GM18951 (cell line): ENCODE data around the gene DMWD.
A peak's percentile ranks its signal among the peaks of the same experiment; 100 is the strongest.

Experiments used
- POLR2A ChIP-seq: IDR thresholded peaks from 4 replicates; pipeline ENCODE4 v1.6.1; 2011; ENCODE audit warnings: mild to moderate bottlenecking; ENCODE audit not compliant: insufficient read length, insufficient read depth; ENCODE audit errors: extremely low read depth
- in situ Hi-C: fragments of 300-500 bp; cut with MboI; formaldehyde crosslinking; loops from one replicate; pipeline ENCODE4 v1.12.0; 2022; ENCODE audit warnings: low sequenced_read_pairs, mixed read lengths, inconsistent platforms; ENCODE audit not compliant: unreplicated experiment

Gene DMWD

GRCh38 chr19:45792470-45793177 is at the start of gene DMWD:
Gene DMWD (minus strand): TSS chr19:45792845. CDS start chr19:45792756, 89 bp downstream.
- in situ Hi-C loops = no loop called here
- peak; percentile 86 for TF ChIP-seq POLR2A

DNA sequence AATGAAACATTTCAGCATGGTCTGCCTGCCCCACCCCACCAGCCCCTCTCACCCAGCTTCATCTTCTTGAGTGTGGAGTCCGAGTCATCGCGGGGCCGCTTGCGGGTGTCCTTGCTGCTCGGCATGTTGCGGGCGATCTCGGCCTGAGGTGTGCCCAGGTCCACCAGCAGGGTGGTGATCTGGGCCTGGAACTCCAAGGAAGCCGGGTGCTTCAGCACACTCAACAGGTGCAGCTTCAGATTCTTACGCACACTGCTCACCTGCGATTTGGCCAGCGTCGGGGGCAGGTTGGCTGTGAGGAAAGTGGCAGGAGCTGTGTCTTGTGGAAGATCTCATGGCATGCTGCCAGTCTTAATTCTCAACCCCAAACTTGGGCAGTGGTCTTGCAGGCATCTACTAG is 49.6 kb upstream of the DMWD start:
- in situ Hi-C loops = no loop called here
- TF ChIP-seq POLR2A = no peak

DNA sequence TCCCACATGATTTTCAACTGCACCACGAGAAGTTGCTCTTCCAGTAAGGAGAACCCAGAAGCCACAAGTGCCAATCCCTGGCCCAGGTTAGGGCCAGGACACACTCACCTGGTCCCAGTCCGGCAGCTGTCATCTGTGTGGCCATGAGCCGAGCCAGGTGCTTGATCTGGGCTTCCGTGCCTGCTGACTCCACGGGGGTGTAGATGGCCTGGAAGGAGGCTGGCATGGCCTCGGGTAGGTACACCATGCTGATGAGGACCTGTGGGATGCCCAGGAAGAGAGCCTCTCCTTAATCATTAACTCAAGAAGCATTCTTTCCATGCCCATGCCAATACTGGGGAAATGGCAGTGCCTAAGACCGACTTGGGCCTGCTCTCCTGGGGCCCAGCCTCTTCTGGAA is 42.3 kb upstream of the DMWD start:
- no peak for TF ChIP-seq POLR2A
- in situ Hi-C loops = no loop called here

DNA sequence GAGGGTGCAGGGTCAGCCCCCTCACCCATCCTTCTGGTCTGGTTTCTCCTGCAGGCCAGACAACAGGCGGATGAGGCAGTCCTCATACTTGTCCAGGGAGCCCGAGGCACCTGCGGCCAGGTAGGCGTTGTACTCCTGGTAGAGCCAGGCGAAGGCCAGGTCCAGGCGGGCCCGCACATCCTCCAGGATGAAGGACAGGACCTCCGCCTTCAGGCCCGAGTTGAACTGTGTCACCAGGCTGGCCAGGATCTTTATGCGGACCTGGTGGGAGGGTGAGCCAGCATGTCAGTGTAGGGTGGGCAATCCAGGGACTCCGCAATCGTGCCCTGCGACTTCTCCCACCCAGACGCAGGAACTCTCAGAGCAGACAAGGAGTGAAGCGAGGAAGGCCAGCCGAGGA is 36.3 kb upstream of the DMWD start:
- in situ Hi-C loops = no loop called here
- no peak for TF ChIP-seq POLR2A

GRCh38 chr19:45828523-45828922 is 35.9 kb upstream of the DMWD start:
- TF ChIP-seq POLR2A = no peak

DNA sequence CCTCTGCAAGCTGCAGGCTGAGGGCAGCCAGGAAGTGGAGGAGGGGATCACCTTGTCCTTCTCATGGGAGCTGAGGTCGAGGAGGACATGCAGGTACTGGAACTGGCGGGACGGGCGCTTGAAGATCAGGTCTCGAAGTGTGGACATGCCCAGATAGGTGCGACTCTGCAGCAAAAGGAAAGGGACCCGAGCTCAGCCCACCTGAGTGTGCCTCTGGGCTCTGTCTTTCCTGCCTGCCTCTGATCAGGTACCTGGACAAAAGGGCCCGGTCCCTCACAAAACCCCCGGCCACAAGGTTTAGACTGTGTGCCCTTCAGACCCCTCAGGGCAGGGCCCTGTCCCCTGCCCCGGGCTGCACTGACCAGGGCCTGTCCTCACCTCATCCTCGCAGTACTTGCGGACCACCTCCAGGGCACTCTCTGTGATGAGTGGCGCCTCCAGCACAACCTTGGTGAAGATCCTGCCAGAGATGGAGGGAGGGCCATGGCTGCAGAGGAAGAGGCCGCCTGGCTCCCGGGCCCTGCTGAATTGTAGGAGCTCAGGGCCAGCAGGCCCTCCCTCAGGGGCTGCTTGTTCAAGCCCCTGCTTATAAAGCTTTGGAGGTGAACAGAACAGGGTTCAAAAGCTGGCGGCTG is 34.9 kb upstream of the DMWD start:
- in situ Hi-C loops = no loop called here
- no peak for TF ChIP-seq POLR2A

More at GRCh38 chr19:45828523-45828922, 35.9 kb upstream of the DMWD start:
- in situ Hi-C loops = no loop called here

DNA sequence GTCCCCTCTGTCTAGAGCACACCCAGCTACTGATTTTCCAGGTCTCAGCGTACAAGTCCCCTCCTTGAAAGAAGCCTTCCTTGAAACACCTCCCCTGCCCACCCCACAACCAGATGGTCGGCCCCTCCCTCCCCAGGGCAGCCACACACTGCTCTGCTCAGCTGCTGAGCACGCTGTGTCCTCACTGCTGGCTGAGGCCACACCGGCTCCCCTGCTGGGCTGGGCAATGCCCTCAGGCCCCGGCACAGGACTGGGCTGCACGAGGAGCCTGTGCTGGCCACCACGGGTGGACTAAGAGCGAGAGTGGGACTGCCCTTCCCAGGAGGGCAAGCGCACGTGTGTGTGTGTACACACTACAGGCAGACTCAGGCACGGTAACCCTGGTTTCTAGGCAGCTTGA is 34.3 kb upstream of the DMWD start:
- in situ Hi-C loops = no loop called here
- TF ChIP-seq POLR2A = no peak

- no peak for TF ChIP-seq POLR2A
- in situ Hi-C loops = no loop called here
These were observed 33.6 kb upstream of the DMWD start for GRCh38 chr19:45825917-45826893.

GRCh38 chr19:45825263-45825605 is 32.6 kb upstream of the DMWD start:
- in situ Hi-C loops = no loop called here
- no peak for TF ChIP-seq POLR2A

DNA sequence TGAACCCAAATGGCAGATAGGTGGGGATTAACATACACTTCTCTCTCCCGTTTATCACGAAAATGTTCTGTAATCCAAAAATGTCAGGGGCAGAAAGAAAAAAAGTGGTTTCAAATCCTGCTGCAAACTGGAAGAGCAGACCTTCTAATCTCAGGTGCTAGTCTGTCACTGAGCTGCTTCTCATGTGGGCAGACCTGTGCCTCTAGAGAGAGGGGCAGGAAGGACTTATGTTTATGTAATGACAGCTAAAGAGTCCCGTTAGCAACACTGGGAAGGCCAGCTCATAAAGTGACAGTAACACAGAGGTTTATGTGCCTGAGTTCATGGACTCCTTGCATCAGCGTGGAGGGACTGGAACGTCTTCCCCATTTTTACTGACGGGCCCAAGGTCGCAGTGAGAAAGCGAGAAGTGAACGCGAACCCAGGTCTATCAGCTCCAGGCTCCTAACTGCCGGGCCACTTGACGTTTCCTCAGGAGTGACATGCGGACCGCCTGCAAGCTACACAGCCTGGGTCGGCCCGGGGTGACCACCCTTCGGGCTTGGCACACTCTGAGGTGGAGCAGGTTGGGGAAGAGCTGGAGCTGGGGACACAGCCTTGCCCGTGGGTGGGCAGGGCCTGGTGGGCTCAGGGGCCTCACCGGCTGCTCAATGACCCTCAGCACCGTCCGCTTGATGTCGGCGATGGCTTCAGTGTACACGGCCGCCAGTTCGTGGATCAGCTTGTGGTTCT is 32.1 kb upstream of the DMWD start:
- in situ Hi-C loops = no loop called here

GRCh38 chr19:45824041-45824471 is 31.4 kb upstream of the DMWD start:
- TF ChIP-seq POLR2A = no peak
- in situ Hi-C loops = no loop called here

More for the DNA sequence above, 32.1 kb upstream of the DMWD start:
- no peak for TF ChIP-seq POLR2A

- in situ Hi-C loops = no loop called here
- TF ChIP-seq POLR2A = no peak
These were observed 30.5 kb upstream of the DMWD start for GRCh38 chr19:45823182-45823581.

DNA sequence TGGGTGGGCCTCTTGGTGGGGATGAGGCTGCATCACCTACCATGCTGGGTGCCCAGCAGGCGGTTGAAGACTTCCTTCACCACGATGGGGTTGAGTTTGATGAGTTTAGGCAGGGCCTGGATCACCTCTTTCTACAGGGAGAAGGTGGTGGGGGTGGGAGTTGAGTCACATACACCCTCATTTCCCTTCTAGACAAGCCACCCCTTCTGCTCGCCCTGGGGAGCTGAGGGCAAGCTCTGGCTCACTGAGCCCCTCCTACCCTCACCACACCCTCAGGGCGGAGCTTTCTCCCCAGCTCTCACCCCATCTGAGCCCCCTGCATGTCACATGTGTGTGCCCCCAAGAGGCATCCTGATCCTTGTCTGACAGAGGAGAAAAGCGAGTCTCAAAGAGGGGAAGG is 30.1 kb upstream of the DMWD start:
- in situ Hi-C loops = no loop called here
- no peak for TF ChIP-seq POLR2A
